K562 (cell line): ENCODE results near the gene HOXB8. TPM values are rescaled to one million over a fixed set of nuclear protein-coding genes. Genes with fewer than 3 reads are reported as not detected.

Source experiments
- ATAC-seq: fragments of 200-7000 bp; cut with Tn5 transposase; 3 replicates; pipeline ENCODE4 v1.9.1; 2020; ENCODE audit warnings: moderate library complexity
- BruUV-seq: library from RNA; stranded (reverse); fragments of 400-500 nt; replicated peaks from 2 replicates; lab custom pipeline; 2021; lab: Mats Ljungman, UMichigan
- CTCF ChIA-PET: fragments of 300-600 bp; formaldehyde crosslinking; extraction: SDS; loops from one replicate; lab custom pipeline; 2021; ENCODE audit warnings: low intra/inter-chr PET ratio; lab: Yijun Ruan, JAX
- POLR2A ChIA-PET: fragments of 300-600, 350-650 bp; sonication (Branson Sonifier 250); formaldehyde crosslinking; extraction: SDS; loops from one replicate; lab custom pipeline; 2021; ENCODE audit warnings: antibody characterized with exemption, inconsistent platforms; lab: Yijun Ruan, JAX
- DNase-seq, 4 experiments: peaks; one replicate each; pipeline versions ENCODE4 v3.0.0 to v3.0.0-alpha.2; 2011 to 2018; ENCODE audit warnings: low spot score in 3 of 4, mixed read lengths in 3 of 4; ENCODE audit errors: extremely low read depth in 1 of 4
- FAIRE-seq: peaks from 2 replicates; lab custom pipeline; 2011; peaks lifted over from hg19 to GRCh38; lab: Jason Lieb, UNC
- H2AFZ ChIP-seq: 2 replicates; pipeline ENCODE4 v1.6.0; 2011; ENCODE audit warnings: low read depth, low read length, control low read depth, inconsistent platforms
- H3K27ac ChIP-seq: fragments of 200-600 bp; 3 replicates; pipeline ENCODE4 v1.8.0; 2011; ENCODE audit warnings: low read depth, mild to moderate bottlenecking, control low read depth, inconsistent platforms, low read length, moderate library complexity, mixed read lengths; ENCODE audit errors: extremely low read depth
- H3K27me3 ChIP-seq, 2 experiments: fragments of 300-600 bp in 1 of 2; 2 replicates in 1 of 2; 3 replicates in 1 of 2; pipeline versions ENCODE4 v1.6.0 to v1.8.0; 2011; ENCODE audit warnings: inconsistent platforms in 2 of 2, low read length in 2 of 2, mild to moderate bottlenecking in 1 of 2, mixed read lengths in 1 of 2, moderate library complexity in 1 of 2; ENCODE audit not compliant: control insufficient read depth in 2 of 2, insufficient read depth in 2 of 2
- H3K36me3 ChIP-seq: fragments of 300-600 bp; 3 replicates; pipeline ENCODE4 v1.8.0; 2011; ENCODE audit warnings: mild to moderate bottlenecking, low read length, inconsistent platforms; ENCODE audit not compliant: control insufficient read depth, insufficient read depth
- H3K4me1 ChIP-seq, 2 experiments: fragments of 200-600 bp in 1 of 2; replicated peaks in 1 of 2; 2 replicates in 1 of 2; 3 replicates in 1 of 2; pipeline versions ENCODE4 v1.5.1 to v1.8.0; 2011; ENCODE audit warnings: inconsistent platforms in 2 of 2, low read length in 2 of 2, mild to moderate bottlenecking in 1 of 2, mixed read lengths in 1 of 2, moderate library complexity in 1 of 2; ENCODE audit not compliant: control insufficient read depth in 2 of 2, insufficient read depth in 2 of 2
- H3K4me2 ChIP-seq: 2 replicates; pipeline ENCODE4 v1.6.1; 2011; ENCODE audit warnings: low read length, control low read depth, inconsistent platforms, mixed read lengths; ENCODE audit not compliant: insufficient read depth
- H3K4me3 ChIP-seq: fragments of 200-600 bp; sonication (generic), shearing (Covaris generic); 2 replicates; pipeline ENCODE4 v1.5.1; 2016; ENCODE audit warnings: control low read depth, inconsistent platforms
- H3K79me2 ChIP-seq: fragments of 200-600 bp; 3 replicates; pipeline ENCODE4 v1.8.0; 2011; ENCODE audit warnings: low read length, inconsistent platforms; ENCODE audit not compliant: control insufficient read depth, insufficient read depth
- H3K9ac ChIP-seq, 2 experiments: 2 replicates each; pipeline versions ENCODE4 v1.6.0 to v1.6.1; 2011; ENCODE audit warnings: low read depth in 2 of 2, low read length in 2 of 2, control low read depth in 1 of 2, inconsistent platforms in 1 of 2, mild to moderate bottlenecking in 1 of 2, mixed read lengths in 1 of 2; ENCODE audit not compliant: insufficient read depth in 1 of 2
- H3K9me1 ChIP-seq: one replicate; pipeline ENCODE4 v1.6.0; 2011; ENCODE audit warnings: inconsistent platforms, mild to moderate bottlenecking, low read length, moderate library complexity; ENCODE audit not compliant: control insufficient read depth, insufficient read depth
- H3K9me3 ChIP-seq: replicated peaks from 2 replicates; pipeline ENCODE4 v1.5.1; 2011; ENCODE audit warnings: low read depth, low read length, inconsistent platforms; ENCODE audit not compliant: control insufficient read depth, insufficient read depth
- H4K20me1 ChIP-seq: replicated peaks from 2 replicates; pipeline ENCODE4 v1.6.1; 2011; ENCODE audit warnings: low read length, inconsistent platforms, mixed read lengths; ENCODE audit not compliant: control insufficient read depth, insufficient read depth
- CBX5 ChIP-seq: IDR thresholded peaks from 2 replicates; pipeline ENCODE4 v1.6.1; 2014; ENCODE audit warnings: low read depth, borderline replicate concordance
- MAFG ChIP-seq: fragments of 450-650 bp; conservative IDR thresholded peaks from 2 replicates; pipeline ENCODE4 v1.6.1; 2016; ENCODE audit warnings: missing genetic modification characterization, missing compliant biosample characterization
- PBX2 ChIP-seq, 2 experiments: IDR thresholded peaks in 1 of 2; conservative IDR thresholded peaks in 1 of 2; 2 replicates each; pipeline ENCODE4 v1.6.1; 2016; ENCODE audit warnings: low read depth in 2 of 2, mild to moderate bottlenecking in 1 of 2, missing compliant biosample characterization in 1 of 2, missing genetic modification characterization in 1 of 2, moderate library complexity in 1 of 2
- RAD21 ChIP-seq, 2 experiments: fragments of 250-450 bp in 1 of 2; fragments of 450-650 bp in 1 of 2; sonication (Bioruptor Pico) in 1 of 2; formaldehyde crosslinking in 1 of 2; IDR thresholded peaks in 1 of 2; conservative IDR thresholded peaks in 1 of 2; 2 replicates each; pipeline versions ENCODE4 v1.4.0 to v1.8.0; 2020 to 2022; ENCODE audit warnings: mild to moderate bottlenecking in 2 of 2, moderate library complexity in 1 of 2
- RBM25 ChIP-seq: fragments of 200-400 bp; formaldehyde crosslinking; IDR thresholded peaks from 2 replicates; pipeline ENCODE4 v1.6.1; 2018; ENCODE audit warnings: low read length, low read depth, moderate library complexity; ENCODE audit not compliant: severe bottlenecking
- RUNX1 ChIP-seq: sonication (generic); IDR thresholded peaks from 2 replicates; pipeline ENCODE4 v1.6.1; 2016; ENCODE audit warnings: antibody characterized with exemption, low read depth
- SAFB ChIP-seq: fragments of 200-400 bp; formaldehyde crosslinking; IDR thresholded peaks from 2 replicates; pipeline ENCODE4 v1.6.1; 2017; ENCODE audit warnings: low read depth, low read length, borderline replicate concordance
- SMARCA5 ChIP-seq: fragments of 450-650 bp; IDR thresholded peaks from 2 replicates; pipeline ENCODE4 v1.6.1; 2016
- SREBF1 ChIP-seq: fragments of 150-350 bp; IDR thresholded peaks from 2 replicates; pipeline ENCODE4 v1.6.1; 2014; ENCODE audit warnings: antibody characterized with exemption, low read depth, low read length, borderline replicate concordance
- U2AF2 ChIP-seq: fragments of 200-400 bp; formaldehyde crosslinking; optimal IDR thresholded peaks from 2 replicates; pipeline ENCODE3; 2017; ENCODE audit warnings: low read depth, mild to moderate bottlenecking, low read length
- ZKSCAN1 ChIP-seq: fragments of 150-350 bp; IDR thresholded peaks from 2 replicates; pipeline ENCODE4 v1.6.1; 2016; ENCODE audit warnings: low read depth, low read length
- WGBS: fragments of 100-300 bp; shearing (Covaris generic); methylation state at CpG from one replicate; pipeline ENCODE4 v1.1.6; 2016; ENCODE audit warnings: low coverage, mixed read lengths; ENCODE audit not compliant: insufficient coverage; ENCODE audit errors: missing lambda C conversion rate; 5-methylcytosine and 5-hydroxymethylcytosine counted together
- in situ Hi-C: fragments of 300-500 bp; cut with MboI; formaldehyde crosslinking; loops from 4 replicates; pipeline ENCODE4 v1.15.0; 2018; ENCODE audit warnings: inconsistent platforms, mixed read lengths
- intact Hi-C: fragments of 100-400 bp; cut with micrococcal nuclease; formaldehyde crosslinking; loops from 2 replicates; pipeline ENCODE4 v1.14.2; 2022
- polyA plus RNA-seq, 8 experiments: library from polyadenylated mRNA; depleted of rRNA in 4 of 8; stranded (reverse) in 5 of 8; unstranded in 3 of 8; fragments of >200 nt; fragmentation: Nextera tagmentation in 2 of 8; fragmentation: Illumina TruSeq in 1 of 8; extraction: Ambion mirVana in 2 of 8; extraction: Trizol in 1 of 8; gene quantifications; 2 replicates each; pipeline versions ENCODE4 v1.2.1 to v1.2.3, GENCODE V29; 2011 to 2014; ENCODE audit warnings: inconsistent platforms in 1 of 8, missing spikeins in 1 of 8
- total RNA-seq, 7 experiments: library from RNA; depleted of rRNA in 6 of 7; stranded (reverse); fragments of >200 nt in 6 of 7; fragmentation: Illumina TruSeq in 2 of 7; extraction: Trizol in 2 of 7; gene quantifications; 2 replicates each; pipeline versions ENCODE4 v1.2.1 to v1.2.3, GENCODE V29; 2011 to 2021; ENCODE audit warnings: low replicate concordance in 1 of 7

The HOXB8 gene
- total and polyA plus RNA-seq, 9 of the 15 experiments (the other 6 are each of a cell fraction or from before 2014, with no cell fraction given) = 0.52 to 23.8 (median 3.6) TPM

DNA sequence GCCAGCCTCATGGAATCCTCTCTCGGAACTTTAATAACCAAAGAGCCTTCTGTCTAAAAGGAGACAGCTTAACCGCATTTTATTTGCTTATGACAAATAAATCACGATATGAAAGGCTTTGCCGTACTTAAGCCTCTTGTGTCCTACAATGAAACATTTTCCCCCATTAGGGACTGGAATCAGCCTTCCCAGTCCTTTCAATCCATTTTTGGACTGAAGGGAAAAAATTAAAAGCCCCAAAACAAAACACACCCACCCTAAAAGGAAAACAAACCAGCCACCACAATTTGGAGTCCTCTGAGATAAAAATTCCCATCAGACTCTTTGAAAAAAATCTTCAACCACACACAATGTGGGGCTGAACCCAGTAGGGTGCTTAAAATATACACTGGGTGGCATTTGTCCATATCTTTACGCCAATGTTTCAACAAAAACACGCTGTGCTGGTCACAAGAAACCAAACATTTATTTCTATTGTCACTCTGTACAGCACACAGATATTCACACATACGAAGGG is 40.0 kb downstream of the HOXB8 start:
- no peak for FAIRE-seq
- CTCF ChIA-PET = no interaction called here
- POLR2A ChIA-PET = interaction anchor here (0.6 to 1.2 kb wide), 6 partner anchors 18 to 108 kb away, joined by 3 to 4 read pairs (median 4); partner anchors contain the start of gene HOXB5
- H3K79me2 ChIP-seq = peaks cover 98% of the 10 kb centered on the region
- in situ Hi-C loops = no loop called here
- peaks cover 44 to 64% of the 10 kb centered on the region in 2 experiments for H3K4me1 ChIP-seq
- TF ChIP-seq ZKSCAN1 = 0 out of 2 replicates have a peak, but pooled peaks have one; percentile 29
- TF ChIP-seq RUNX1 = no peak
- peak in 1 of 2 experiments; percentile 4; a peak in 1 of 4 replicates for TF ChIP-seq RAD21 (CRISPR knock-in tag; conservative IDR thresholded peaks at IDR 0.05 in 1 of 2, IDR thresholded peaks at IDR 0.05 in 1 of 2)
- H3K4me2 ChIP-seq = peak overlapping the region; percentile 88
- H2AFZ ChIP-seq = no peak overlapping the region
- H3K9me1 ChIP-seq = no peaks in the 10 kb centered on the region
- intact Hi-C loops = no loop called here
- no peak for ATAC-seq
- H4K20me1 ChIP-seq = no peaks in the 10 kb centered on the region; the same call in 1 of the 2 replicates
- peak in 1 of 4 experiments; percentile 18 for DNase-seq
- WGBS = 18% methylated on average over 7 of the region's 7 CpGs
- peak overlapping the region in 1 of 2 experiments; percentile 76; a peak in 2 of 4 replicates for H3K9ac ChIP-seq
- no TSS peak for BruUV-seq
- H3K36me3 ChIP-seq = peaks cover 61% of the 10 kb centered on the region
- H3K27ac ChIP-seq = peak overlapping the region; percentile 95
- no peaks in the 10 kb centered on the region for H3K9me3 ChIP-seq
- H3K27me3 ChIP-seq = no peaks in the 10 kb centered on the region
- H3K4me3 ChIP-seq = peak overlapping the region; percentile 5; the same call in 1 of the 2 replicates

DNA sequence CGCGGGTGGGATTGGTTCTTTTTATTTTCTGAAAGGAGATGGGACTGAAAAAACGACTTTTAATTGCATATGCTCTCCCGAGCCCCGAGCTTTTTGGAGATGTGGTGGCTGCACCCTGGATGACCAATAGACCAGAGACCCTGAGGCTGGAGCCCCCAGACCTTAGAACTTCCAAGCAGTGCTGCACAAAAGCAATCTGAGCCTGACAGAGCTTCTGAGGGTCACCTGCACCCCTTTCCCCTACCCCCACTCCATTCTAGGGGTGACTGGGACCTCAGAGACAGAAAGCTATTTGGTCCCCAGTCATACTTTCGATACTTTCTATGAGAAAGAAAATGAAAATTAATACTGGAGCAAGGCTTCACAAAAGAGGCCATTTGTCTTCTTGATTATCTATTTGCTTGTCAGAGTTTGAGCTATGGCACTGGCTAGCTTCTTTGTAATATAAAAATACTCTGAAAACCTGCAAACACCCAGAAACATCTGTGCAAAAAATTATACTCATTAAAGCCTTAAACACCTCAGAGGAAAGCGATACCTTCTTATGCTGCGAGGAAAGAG is 40.5 kb downstream of the HOXB8 start:
- H2AFZ ChIP-seq = no peak overlapping the region
- peak overlapping the region; percentile 8 to 76; a peak in 2 of 4 replicates for H3K9ac ChIP-seq
- POLR2A ChIA-PET = interaction anchor here (0.6 to 1.2 kb wide), 6 partner anchors 19 to 107 kb away, joined by 3 to 4 read pairs (median 4); partner anchors contain the start of gene HOXB5
- DNase-seq = no peak
- H3K9me1 ChIP-seq = no peaks in the 10 kb centered on the region
- no peak for ATAC-seq
- H3K27ac ChIP-seq = peak overlapping the region; percentile 95; the same call in 2 of the 3 replicates
- H3K4me3 ChIP-seq = peak overlapping the region; percentile 5; the same call in 1 of the 2 replicates
- H3K27me3 ChIP-seq = no peaks in the 10 kb centered on the region
- H3K4me1 ChIP-seq = peaks cover 48 to 69% of the 10 kb centered on the region in 2 experiments
- H4K20me1 ChIP-seq = no peaks in the 10 kb centered on the region; the same call in 1 of the 2 replicates
- H3K36me3 ChIP-seq = peaks cover 66% of the 10 kb centered on the region
- no peaks in the 10 kb centered on the region for H3K9me3 ChIP-seq
- CTCF ChIA-PET = no interaction called here
- FAIRE-seq = no peak
- BruUV-seq = no TSS peak
- WGBS = 73% methylated on average over 8 of the region's 8 CpGs
- peak overlapping the region; percentile 88; the same call in 1 of the 2 replicates for H3K4me2 ChIP-seq
- intact Hi-C loops = no loop called here
- in situ Hi-C loops = no loop called here
- peaks cover 98% of the 10 kb centered on the region for H3K79me2 ChIP-seq
- TF ChIP-seq MAFG (tag) (no peak), PBX2 (CRISPR knock-in tag; IDR thresholded peaks at IDR 0.05; ENCODE audit: low read depth) (no peak), PBX2 (tag; conservative IDR thresholded peaks at IDR 0.05; ENCODE audit: low read depth) (peak; percentile 64; the same call in 1 of the 2 replicates), SAFB (no peak), SREBF1 (no peak), U2AF2 (no peak), CBX5 (no peak), RBM25 (no peak), SMARCA5 (no peak)
